DOHH2 (cell line): ENCODE data around the gene RIPPLY1.

Source experiments
- H3F3A ChIP-seq: fragments of 200-600 bp; sonication (generic), shearing (Covaris generic); 2 replicates; pipeline ENCODE4 v1.6.0; 2016; ENCODE audit warnings: antibody characterized with exemption, mild to moderate bottlenecking; ENCODE audit not compliant: control insufficient read depth, insufficient read depth
- H3K27ac ChIP-seq: fragments of 200-600 bp; sonication (generic); 2 replicates; pipeline ENCODE4 v1.5.1; 2014; ENCODE audit warnings: low read depth, mild to moderate bottlenecking, low read length, moderate library complexity
- H3K27me3 ChIP-seq: fragments of 200-600 bp; sonication (generic); 2 replicates; pipeline ENCODE4 v1.6.1; 2014; ENCODE audit warnings: mild to moderate bottlenecking, low read length, mixed read lengths; ENCODE audit not compliant: control insufficient read depth
- H3K36me3 ChIP-seq: fragments of 200-600 bp; sonication (generic); 2 replicates; pipeline ENCODE4 v1.6.1; 2014; ENCODE audit warnings: mild to moderate bottlenecking, low read length, moderate library complexity, mixed read lengths; ENCODE audit not compliant: control insufficient read depth
- H3K4me1 ChIP-seq: fragments of 200-600 bp; sonication (generic); 2 replicates; pipeline ENCODE4 v1.6.1; 2014; ENCODE audit warnings: mild to moderate bottlenecking, low read length, mixed read lengths; ENCODE audit not compliant: control insufficient read depth
- H3K4me2 ChIP-seq: fragments of 200-600 bp; sonication (generic); 2 replicates; pipeline ENCODE4 v1.6.0; 2014; ENCODE audit warnings: mild to moderate bottlenecking, low read length, moderate library complexity
- H3K4me3 ChIP-seq: fragments of 200-600 bp; sonication (generic); 2 replicates; pipeline ENCODE4 v1.5.1; 2014; ENCODE audit warnings: mild to moderate bottlenecking, low read length, mixed read lengths
- H3K79me2 ChIP-seq: fragments of 200-600 bp; sonication (generic); 2 replicates; pipeline ENCODE4 v1.6.1; 2014; ENCODE audit warnings: mild to moderate bottlenecking, low read length, mixed read lengths; ENCODE audit not compliant: control insufficient read depth
- H3K9me2 ChIP-seq: fragments of 200-600 bp; sonication (generic); replicated peaks from 2 replicates; pipeline ENCODE4 v1.6.1; 2014; ENCODE audit warnings: mild to moderate bottlenecking, low read length, mixed read lengths; ENCODE audit not compliant: control insufficient read depth
- H3K9me3 ChIP-seq: fragments of 200-600 bp; sonication (generic); 2 replicates; pipeline ENCODE4 v1.6.1; 2014; ENCODE audit warnings: antibody characterized with exemption, low read length, mixed read lengths; ENCODE audit not compliant: control insufficient read depth, insufficient read depth
- H4K20me1 ChIP-seq: fragments of 200-600 bp; sonication (generic); 2 replicates; pipeline ENCODE4 v1.6.0; 2014; ENCODE audit warnings: low read depth, mild to moderate bottlenecking, antibody characterized with exemption, low read length, moderate library complexity; ENCODE audit not compliant: control insufficient read depth, insufficient read depth
- EZH2phosphoT487 ChIP-seq: fragments of 200-600 bp; sonication (generic); IDR thresholded peaks from 2 replicates; pipeline ENCODE4 v1.6.1; 2017; ENCODE audit warnings: borderline replicate concordance, mild to moderate bottlenecking, antibody characterized with exemption, low read length, moderate library complexity, mixed read lengths
- TF ChIP-seq, protein P1 (sequence below): fragments of 200-600 bp; sonication (generic); IDR thresholded peaks from one replicate; pipeline ENCODE4 v1.5.1; 2014; ENCODE audit warnings: antibody characterized with exemption, mild to moderate bottlenecking, low read depth, low read length; ENCODE audit not compliant: poor library complexity, severe bottlenecking

Gene RIPPLY1

DNA sequence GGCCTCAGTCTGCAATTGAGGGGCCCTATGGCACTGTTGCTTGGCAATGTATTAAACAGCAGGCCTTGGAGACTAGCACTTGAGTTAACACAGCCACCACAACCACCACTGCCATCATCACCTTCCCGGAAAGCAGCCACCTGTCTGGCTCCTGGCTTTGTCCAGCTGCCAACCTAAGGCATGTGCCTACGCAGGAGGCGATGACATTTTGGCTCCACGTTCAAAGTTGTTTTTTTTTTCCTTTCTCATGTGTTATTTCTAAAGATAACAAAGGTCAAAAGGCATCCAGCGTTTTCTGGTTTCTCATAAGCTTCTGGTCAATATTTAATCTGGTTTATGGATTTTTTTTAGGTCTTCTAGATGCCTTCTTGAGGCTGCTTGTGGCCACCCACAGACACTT lies 24.6 kb upstream of the RIPPLY1 start:
- Histone ChIP-seq H4K20me1 (no peaks in the 10 kb centered on the region), H3K27ac (no peak overlapping the region), H3K36me3 (no peaks in the 10 kb centered on the region), H3K9me3 (no peaks in the 10 kb centered on the region), H3F3A (no peaks in the 10 kb centered on the region), H3K4me1 (no peaks in the 10 kb centered on the region), H3K79me2 (no peaks in the 10 kb centered on the region), H3K27me3 (no peaks in the 10 kb centered on the region), H3K9me2 (no peaks in the 10 kb centered on the region), H3K4me3 (no peak overlapping the region), H3K4me2 (no peak overlapping the region)
- no peak for TF ChIP-seq EZH2phosphoT487
- TF ChIP-seq, protein P1, sequence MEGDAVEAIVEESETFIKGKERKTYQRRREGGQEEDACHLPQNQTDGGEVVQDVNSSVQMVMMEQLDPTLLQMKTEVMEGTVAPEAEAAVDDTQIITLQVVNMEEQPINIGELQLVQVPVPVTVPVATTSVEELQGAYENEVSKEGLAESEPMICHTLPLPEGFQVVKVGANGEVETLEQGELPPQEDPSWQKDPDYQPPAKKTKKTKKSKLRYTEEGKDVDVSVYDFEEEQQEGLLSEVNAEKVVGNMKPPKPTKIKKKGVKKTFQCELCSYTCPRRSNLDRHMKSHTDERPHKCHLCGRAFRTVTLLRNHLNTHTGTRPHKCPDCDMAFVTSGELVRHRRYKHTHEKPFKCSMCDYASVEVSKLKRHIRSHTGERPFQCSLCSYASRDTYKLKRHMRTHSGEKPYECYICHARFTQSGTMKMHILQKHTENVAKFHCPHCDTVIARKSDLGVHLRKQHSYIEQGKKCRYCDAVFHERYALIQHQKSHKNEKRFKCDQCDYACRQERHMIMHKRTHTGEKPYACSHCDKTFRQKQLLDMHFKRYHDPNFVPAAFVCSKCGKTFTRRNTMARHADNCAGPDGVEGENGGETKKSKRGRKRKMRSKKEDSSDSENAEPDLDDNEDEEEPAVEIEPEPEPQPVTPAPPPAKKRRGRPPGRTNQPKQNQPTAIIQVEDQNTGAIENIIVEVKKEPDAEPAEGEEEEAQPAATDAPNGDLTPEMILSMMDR = no peak

DNA sequence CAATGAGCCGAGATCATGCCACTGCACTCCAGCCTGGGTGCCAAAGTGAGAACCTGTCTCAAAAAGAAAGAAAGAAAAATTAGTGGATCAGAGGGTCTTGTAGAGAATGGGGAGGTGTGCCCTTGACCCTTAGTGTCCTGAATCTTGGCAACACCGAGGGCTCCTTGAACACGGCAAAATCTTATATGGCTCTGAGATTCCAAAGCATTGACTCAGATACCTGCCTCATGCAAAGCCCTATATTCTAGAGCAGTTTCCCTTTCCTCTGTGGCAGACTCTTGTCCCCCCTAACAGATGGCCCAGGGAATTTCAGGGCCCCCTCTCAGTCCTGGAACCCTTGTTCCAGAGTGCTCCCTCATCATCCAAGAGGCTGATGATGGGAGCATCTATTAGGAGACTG lies 23.9 kb upstream of the RIPPLY1 start:
- H3K4me1 ChIP-seq = no peaks in the 10 kb centered on the region
- H3K9me3 ChIP-seq = no peaks in the 10 kb centered on the region
- no peak overlapping the region for H3K27ac ChIP-seq
- no peaks in the 10 kb centered on the region for H3K9me2 ChIP-seq
- no peaks in the 10 kb centered on the region for H3K79me2 ChIP-seq
- no peaks in the 10 kb centered on the region for H4K20me1 ChIP-seq
- H3K36me3 ChIP-seq = no peaks in the 10 kb centered on the region
- no peaks in the 10 kb centered on the region for H3K27me3 ChIP-seq
- no peaks in the 10 kb centered on the region for H3F3A ChIP-seq
- H3K4me2 ChIP-seq = no peak overlapping the region
- no peak overlapping the region for H3K4me3 ChIP-seq
- no peak for TF ChIP-seq EZH2phosphoT487
- TF ChIP-seq, protein P1 = no peak

DNA sequence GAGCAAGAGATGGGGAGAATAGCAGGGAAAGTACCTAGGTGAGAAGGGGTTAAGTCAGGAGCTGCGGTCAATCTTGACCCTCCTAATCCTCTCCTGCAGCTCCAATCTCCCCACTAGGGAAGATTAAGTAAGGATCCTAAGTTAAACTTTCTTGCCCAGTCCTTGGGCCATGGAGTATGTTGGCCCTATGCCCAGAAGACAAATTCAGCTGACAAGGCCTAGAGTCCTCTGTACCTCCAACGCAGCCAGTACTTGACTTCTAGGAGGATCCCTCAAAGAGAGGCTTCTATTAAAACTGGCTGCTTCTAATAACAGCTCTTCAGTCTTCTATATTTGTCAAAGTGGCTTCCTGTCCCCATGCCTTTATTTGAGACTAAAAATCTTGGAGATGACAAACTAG lies 18.5 kb upstream of the RIPPLY1 start:
- Histone ChIP-seq H3K79me2 (no peaks in the 10 kb centered on the region), H3K4me1 (no peaks in the 10 kb centered on the region), H3K36me3 (no peaks in the 10 kb centered on the region), H3K9me2 (no peaks in the 10 kb centered on the region), H3F3A (no peaks in the 10 kb centered on the region), H3K4me3 (no peak overlapping the region), H3K27ac (no peak overlapping the region), H3K9me3 (no peaks in the 10 kb centered on the region), H3K4me2 (no peak overlapping the region), H4K20me1 (no peaks in the 10 kb centered on the region), H3K27me3 (no peaks in the 10 kb centered on the region)
- TF ChIP-seq, protein P1 = no peak

DNA sequence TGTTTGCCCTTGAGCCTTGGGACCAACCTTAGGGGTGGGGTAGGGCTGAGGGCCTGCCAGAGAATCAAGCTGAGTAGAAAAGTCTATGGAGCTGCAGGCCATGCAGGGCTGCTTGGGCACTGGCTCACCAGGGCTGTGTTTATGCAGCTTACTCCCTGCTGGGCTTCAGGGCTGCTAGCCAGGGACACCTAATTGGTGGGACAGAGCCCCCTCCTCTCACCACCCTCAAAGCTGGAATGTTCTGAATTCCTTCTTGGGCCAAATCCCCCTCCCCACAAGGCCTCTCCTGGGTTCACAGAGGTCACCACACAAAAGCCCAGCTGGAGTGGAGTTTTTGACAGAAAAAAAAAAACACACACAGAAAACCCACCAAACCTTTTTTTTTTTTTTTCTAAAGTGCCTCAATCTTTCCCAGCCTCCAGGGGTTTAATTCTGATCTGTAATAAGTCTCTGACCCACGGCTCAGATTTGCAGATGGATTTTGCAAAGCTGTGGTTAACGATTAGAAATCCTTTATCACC lies 16.9 kb upstream of the RIPPLY1 start, which contains the start of gene CLDN2:
CLDN2 (plus strand) TSS at position 471 of the 521 bp plus-strand sequence. CDS start 7,827 bp downstream, outside the sequence.
- H3K9me2 ChIP-seq = no peaks in the 10 kb centered on the region
- H3K27ac ChIP-seq = no peak within 1 kb of the TSS
- no peaks in the 10 kb centered on the region for H3F3A ChIP-seq
- no peak within 1 kb of the TSS for H3K4me3 ChIP-seq
- no peaks in the 10 kb centered on the region for H3K9me3 ChIP-seq
- no peaks in the 10 kb centered on the region for H3K27me3 ChIP-seq
- no peaks in the 10 kb centered on the region for H4K20me1 ChIP-seq
- H3K79me2 ChIP-seq = no peaks in the 10 kb centered on the region
- no peak for TF ChIP-seq EZH2phosphoT487
- TF ChIP-seq, protein P1 = no peak
- no peaks in the 10 kb centered on the region for H3K4me1 ChIP-seq
- H3K4me2 ChIP-seq = no peak within 1 kb of the TSS
- H3K36me3 ChIP-seq = no peaks in the 10 kb centered on the region
